Head of caudate nucleus (tissue), 42 donors: Measurements from ENCODE around the gene MOV10L1.
"Not testable (repeated sequence)": the region's sequence is repeated elsewhere in the genome, so short reads cannot be mapped to it uniquely, and the experiment has no call there.

ENCODE experiments used
- DNase-seq, 42 donors: peaks; one replicate each; pipeline versions ENCODE4 v3.0.0 to v3.0.0-alpha.2; 2020 to 2021; ENCODE audit warnings: mixed read lengths in 7 of 42
- intact Hi-C: fragments of 100-400 bp; cut with DNase I; formaldehyde crosslinking; loops from one replicate; pipeline ENCODE4 v1.15.0; 2022

Gene MOV10L1

DNA sequence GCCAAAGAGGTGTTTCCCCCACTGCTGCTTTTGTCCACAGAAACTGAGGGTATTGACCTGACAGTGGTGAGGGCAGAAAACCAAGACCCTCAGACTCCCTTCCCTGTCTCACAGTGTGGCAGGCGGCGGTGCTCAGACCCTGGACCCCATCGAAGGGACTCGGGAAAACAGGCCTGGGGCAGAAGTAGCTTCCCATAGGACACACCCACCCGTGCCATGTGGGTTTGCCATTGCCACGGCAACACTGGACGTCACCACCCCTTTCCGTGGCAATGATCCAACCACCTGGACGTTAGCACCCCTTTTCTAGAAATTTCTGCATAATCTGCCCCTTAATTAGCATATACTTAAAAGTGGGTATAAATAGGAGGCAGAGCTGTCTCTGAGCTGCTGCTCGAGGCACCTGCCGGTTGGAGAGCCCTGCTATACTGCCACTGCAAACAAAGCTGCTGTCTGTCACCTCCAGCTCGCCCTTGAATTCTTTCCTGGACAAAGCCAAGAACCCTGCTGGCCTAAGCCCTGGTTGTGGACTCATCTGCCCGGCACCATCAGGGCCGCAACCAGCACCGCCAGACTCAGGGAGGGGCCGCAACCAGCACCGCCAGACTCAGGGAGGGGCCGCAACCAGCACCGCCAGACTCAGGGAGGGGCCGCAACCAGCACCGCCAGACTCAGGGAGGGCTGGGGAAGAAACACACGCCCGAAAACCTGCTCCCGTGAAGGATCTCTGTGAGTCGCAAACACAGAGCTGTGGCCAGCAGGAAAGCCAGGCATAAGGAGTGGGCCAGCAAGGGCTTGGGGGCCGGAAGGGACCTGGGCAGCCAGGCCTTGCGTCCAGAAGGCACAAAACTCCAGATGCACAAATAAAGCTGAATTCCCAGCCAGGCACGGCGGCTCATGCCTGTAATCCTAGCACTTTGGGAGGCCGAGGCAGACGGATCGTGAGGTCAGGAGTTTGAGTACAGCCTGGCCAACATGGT, 15.0 kb upstream of the MOV10L1 start:
- DNase-seq = peak in 5 of 42 donors; percentile 13 to 60 (median 38)
- intact Hi-C loops = no loop called here

DNA sequence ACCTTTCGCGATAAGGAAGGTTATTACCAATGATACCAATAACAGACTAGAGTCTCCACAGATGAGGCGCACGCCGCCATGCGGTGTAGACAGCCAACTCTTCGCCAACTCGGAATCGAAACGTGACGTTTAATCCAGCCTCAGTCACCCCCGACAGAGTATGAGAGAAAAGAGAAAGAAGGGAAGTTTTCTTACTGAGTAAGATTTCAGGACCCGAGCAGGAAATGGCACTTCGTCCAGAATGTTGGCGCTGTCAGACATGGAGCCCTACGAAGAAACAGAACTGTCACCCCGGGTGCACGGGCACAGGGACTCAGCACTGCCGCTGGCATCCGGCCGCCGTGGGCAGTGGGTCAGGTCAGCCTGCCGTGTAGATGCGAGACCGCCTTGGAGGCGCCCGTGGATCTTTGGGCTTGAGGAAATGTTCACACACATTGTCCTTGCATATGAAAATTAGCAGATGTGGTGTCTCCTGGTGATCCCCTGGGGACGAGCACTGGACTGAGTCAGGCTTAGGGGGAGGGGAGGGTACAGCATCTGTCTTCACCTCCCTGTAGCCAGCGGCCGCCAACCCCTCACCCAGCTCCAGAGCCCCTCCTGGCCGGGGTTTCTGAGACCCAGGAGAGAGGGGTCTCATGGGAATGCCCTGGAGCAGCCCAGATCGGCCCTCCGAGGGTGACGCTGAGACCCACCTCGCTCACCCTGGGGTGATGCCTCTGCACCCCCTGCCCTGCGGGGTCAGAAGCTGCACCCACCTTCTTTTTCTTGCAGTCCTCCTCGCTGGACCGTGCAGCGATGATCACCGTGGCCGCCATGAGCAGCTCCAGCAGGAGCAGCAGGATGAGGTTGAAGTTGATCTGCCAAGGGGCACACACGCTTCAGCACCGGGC, 12.9 kb upstream of the MOV10L1 start:
- no peak for DNase-seq
- intact Hi-C loops = no loop called here

DNA sequence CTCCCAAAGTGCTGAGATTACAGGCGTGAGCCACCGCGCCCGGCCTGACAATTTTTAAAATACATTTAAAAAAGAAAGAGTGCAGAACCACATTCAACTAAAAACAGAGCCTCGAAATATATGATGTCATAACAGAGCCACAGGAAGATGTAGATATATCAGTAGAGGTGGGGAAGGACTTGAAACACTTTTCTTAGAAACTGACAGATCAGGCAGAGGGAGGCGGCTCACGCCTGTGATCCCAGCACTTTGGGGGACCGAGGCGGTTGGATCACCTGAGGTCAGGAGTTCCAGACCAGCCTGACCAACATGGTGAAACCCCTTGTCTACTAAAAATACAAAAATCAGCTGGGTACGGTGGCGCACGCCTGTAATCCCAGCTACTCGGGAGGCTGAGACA, 11.6 kb upstream of the MOV10L1 start:
- no peak for DNase-seq
- intact Hi-C loops = no loop called here

- no peak for DNase-seq
- intact Hi-C loops = no loop called here
Measured at GRCh38 chr22:50078761-50079160, 11.0 kb upstream of the MOV10L1 start.

GRCh38 chr22:50080077-50080465, 9.7 kb upstream of the MOV10L1 start:
- DNase-seq = no peak
- intact Hi-C loops = no loop called here

- DNase-seq = no peak
- intact Hi-C loops = no loop called here
Measured at GRCh38 chr22:50081426-50082196, 8.2 kb upstream of the MOV10L1 start.

GRCh38 chr22:50082197-50082715, 7.5 kb upstream of the MOV10L1 start:
- no peak for DNase-seq
- intact Hi-C loops = no loop called here

DNA sequence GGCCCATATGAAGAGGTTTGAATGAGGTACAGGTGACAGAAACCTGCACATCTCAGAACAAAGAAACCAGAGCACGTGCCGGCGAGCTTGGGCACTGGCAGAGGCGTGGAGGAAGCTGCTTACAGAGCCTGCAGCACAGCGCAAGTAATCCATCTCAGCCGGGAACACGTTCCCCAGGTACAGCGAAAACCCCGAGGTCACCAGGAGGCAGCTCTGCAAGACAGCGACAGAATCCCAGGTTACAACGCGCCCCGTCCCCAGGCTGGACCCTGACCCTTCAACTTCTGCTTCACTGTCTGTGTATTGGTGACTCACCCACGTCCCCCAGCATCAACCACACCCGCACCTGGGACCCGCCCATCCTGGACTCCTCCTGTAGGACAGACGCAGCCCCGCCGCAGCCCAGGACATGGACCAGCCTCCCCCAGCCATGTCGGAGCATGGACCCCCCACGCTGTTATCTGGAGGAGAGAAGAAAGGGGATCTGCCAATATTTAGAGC, 6.8 kb upstream of the MOV10L1 start:
- no peak for DNase-seq
- intact Hi-C loops = no loop called here

- intact Hi-C loops = no loop called here
Measured at GRCh38 chr22:50083462-50084079, 6.2 kb upstream of the MOV10L1 start.

GRCh38 chr22:50084080-50084477, 5.7 kb upstream of the MOV10L1 start:
- intact Hi-C loops = no loop called here
- no peak for DNase-seq

More at GRCh38 chr22:50083462-50084079, 6.2 kb upstream of the MOV10L1 start:
- DNase-seq = no peak

GRCh38 chr22:50084614-50085021, 5.2 kb upstream of the MOV10L1 start:
- DNase-seq = no peak
- intact Hi-C loops = no loop called here

DNA sequence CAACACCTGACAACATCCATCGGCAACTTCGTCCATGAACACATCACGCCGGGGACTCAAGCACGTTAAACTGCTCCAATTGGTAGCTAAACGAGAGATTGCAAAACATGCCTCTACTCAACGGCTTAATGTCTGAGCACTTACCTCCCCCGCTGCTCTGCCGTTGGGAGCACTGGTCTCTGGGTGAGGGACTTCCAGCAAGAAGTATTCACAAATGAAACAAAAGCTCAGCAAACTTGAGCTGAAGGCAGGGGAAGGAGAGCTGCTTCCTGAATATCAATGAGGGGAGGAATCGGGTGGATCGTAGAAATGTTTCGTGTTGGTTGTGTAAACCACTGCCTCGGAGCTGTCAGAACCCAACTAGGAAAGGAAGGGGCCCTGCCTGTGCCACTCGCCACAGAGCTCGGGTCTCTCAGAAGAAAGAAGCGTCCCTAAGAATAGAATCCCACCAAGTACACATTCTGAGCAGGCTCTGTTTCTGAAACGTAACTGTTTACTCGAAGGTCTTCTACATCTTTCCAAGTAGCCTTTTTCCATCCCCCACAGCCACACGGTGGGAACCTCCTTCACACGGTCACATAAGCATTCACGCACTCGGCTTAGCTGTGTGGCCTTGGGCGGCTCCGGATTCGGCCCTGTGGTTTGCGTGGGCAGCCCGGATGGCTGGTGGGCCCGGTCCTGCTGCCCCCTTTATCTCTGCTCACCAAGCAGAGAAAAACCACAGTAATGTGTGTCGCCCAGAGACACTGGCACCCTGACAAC, 4.4 kb upstream of the MOV10L1 start, which contains the start of gene MLC1:
Gene MLC1, minus strand, starts transcription at position 216 of the 762 bp plus-strand sequence. CDS start 524 bp downstream, outside the sequence.
- peak in 20 of 42 donors; percentile 6 to 66 (median 34) for DNase-seq
- intact Hi-C loops = no loop called here

DNA sequence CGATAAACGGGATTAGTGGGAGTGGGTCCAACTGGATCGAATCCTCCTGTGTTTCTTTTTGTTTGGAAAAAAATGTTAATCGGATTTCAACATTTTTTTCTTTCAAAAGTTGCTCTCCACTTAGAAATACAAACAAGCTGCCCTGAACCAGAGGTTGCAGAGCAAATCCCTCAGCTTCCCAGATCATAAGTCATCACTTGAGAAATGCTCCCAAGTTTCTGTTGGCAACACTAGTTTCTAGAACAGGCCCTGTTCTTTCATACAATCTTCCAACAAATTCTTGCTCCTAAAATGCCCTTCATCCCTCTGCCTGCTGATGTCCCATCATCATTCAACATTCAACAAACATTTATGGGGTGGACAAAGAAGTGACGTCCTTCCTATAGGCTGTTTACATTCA, 3.3 kb upstream of the MOV10L1 start:
- intact Hi-C loops = no loop called here
- no peak for DNase-seq

DNA sequence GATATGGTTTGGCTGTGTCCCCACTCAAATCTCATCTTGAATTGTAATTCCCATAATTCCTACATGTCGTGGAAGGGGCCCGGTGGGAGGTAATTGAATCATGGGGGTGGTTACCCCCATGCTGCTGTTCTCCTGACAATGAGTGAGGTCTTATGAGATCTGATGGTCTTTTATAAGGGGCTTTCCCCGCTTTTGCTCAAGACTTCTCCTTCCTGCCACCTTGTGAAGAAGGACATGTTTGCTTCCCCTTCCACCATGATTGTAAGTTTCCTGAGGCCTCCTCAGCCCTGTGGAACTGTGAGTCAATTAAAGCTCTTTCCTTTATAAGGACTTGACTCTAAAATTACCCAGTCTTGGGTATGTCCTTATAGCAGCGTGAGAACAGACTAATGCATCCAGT, 2.8 kb upstream of the MOV10L1 start:
- intact Hi-C loops, DNase-seq: not testable (repeated sequence)

- intact Hi-C loops = no loop called here
Measured at GRCh38 chr22:50087646-50088045, 2.2 kb upstream of the MOV10L1 start.

DNA sequence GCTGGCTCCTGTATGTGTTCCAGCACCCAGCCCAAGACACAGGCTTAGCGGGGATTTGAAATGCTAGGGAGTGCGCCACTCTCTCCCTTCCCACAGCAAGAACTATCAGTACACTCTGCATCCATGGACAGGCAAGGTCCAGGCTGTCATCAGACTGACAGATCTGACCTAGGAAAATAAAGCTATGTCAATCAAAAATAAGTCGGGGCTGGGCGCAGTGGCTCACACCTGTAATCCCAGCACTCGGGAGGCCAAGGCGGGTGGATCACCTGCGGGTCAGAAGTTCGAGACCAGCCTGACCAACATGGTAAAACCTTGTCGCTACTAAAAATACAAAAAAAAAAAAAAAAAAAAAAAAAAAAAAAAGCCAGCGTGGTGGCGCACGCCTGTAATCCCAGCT, 1.7 kb upstream of the MOV10L1 start:
- intact Hi-C loops = no loop called here
- DNase-seq = no peak

More at GRCh38 chr22:50087646-50088045, 2.2 kb upstream of the MOV10L1 start:
- DNase-seq = no peak

DNA sequence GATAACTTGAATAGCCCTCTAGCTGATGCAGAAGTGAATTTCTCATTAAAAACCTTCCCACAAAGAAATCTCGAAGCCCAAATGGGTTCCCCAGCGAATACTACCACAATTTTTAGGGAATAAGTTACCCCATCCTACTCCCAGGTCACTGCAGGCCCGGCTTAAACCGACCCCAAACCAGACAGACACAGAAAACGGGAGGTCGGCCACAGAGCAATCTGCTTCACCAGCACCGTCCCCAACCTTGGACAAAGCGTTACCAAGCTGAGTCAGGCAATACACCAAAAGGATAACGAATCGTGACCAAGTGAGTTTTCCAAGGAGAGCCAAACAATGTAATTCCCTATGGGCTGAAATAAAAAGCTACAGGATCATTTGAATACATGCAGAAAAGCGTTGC, 575 bp upstream of the MOV10L1 start:
- no peak for DNase-seq
- intact Hi-C loops = no loop called here

- intact Hi-C loops = no loop called here
- DNase-seq = no peak
Measured at GRCh38 chr22:50090412-50090714, 557 bp downstream of the MOV10L1 start.
